ENCODE data around the gene S1PR3. TPM values are rescaled to one million over a fixed set of nuclear protein-coding genes. Genes with fewer than 3 reads are reported as not detected.

Gene S1PR3
- total RNA-seq, 1 donor from 2014 or later = not detected

GRCh38 chr9:88949425-88949824, 41.8 kb upstream of the S1PR3 start:
- Mint-ChIP-seq H3K27me3 (peaks cover 23% of the 10 kb centered on the region), H3K4me1 (no peaks in the 10 kb centered on the region), H3K9me3 (no peaks in the 10 kb centered on the region), H3K36me3 (ENCODE audit: low read depth) (no peaks in the 10 kb centered on the region), H3K27ac (no peak overlapping the region), H3K4me3 (no peak overlapping the region)
- ATAC-seq (ENCODE audit: low read depth) (no peak), DNase-seq (no peak)
- intact Hi-C loops (cut with micrococcal nuclease) = no loop called here
- CTCF ChIA-PET = no interaction called here
- POLR2A ChIA-PET = no interaction called here
- TF ChIP-seq, protein P1, sequence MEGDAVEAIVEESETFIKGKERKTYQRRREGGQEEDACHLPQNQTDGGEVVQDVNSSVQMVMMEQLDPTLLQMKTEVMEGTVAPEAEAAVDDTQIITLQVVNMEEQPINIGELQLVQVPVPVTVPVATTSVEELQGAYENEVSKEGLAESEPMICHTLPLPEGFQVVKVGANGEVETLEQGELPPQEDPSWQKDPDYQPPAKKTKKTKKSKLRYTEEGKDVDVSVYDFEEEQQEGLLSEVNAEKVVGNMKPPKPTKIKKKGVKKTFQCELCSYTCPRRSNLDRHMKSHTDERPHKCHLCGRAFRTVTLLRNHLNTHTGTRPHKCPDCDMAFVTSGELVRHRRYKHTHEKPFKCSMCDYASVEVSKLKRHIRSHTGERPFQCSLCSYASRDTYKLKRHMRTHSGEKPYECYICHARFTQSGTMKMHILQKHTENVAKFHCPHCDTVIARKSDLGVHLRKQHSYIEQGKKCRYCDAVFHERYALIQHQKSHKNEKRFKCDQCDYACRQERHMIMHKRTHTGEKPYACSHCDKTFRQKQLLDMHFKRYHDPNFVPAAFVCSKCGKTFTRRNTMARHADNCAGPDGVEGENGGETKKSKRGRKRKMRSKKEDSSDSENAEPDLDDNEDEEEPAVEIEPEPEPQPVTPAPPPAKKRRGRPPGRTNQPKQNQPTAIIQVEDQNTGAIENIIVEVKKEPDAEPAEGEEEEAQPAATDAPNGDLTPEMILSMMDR (IDR thresholded peaks at IDR 0.05) = no peak

- DNase-seq = no peak
- Mint-ChIP-seq H3K36me3 (ENCODE audit: low read depth) (no peaks in the 10 kb centered on the region), H3K27ac (no peak overlapping the region), H3K27me3 (peaks cover 18% of the 10 kb centered on the region), H3K4me3 (no peak overlapping the region), H3K9me3 (no peaks in the 10 kb centered on the region), H3K4me1 (no peaks in the 10 kb centered on the region)
- intact Hi-C loops (cut with micrococcal nuclease) = no loop called here
- ChIA-PET POLR2A (no interaction called here), CTCF (no interaction called here)
- no peak for ATAC-seq (ENCODE audit: low read depth)
- TF ChIP-seq, protein P1 (IDR thresholded peaks at IDR 0.05) = no peak
Observed at GRCh38 chr9:88949961-88950340, 41.3 kb upstream of the S1PR3 start.

DNA sequence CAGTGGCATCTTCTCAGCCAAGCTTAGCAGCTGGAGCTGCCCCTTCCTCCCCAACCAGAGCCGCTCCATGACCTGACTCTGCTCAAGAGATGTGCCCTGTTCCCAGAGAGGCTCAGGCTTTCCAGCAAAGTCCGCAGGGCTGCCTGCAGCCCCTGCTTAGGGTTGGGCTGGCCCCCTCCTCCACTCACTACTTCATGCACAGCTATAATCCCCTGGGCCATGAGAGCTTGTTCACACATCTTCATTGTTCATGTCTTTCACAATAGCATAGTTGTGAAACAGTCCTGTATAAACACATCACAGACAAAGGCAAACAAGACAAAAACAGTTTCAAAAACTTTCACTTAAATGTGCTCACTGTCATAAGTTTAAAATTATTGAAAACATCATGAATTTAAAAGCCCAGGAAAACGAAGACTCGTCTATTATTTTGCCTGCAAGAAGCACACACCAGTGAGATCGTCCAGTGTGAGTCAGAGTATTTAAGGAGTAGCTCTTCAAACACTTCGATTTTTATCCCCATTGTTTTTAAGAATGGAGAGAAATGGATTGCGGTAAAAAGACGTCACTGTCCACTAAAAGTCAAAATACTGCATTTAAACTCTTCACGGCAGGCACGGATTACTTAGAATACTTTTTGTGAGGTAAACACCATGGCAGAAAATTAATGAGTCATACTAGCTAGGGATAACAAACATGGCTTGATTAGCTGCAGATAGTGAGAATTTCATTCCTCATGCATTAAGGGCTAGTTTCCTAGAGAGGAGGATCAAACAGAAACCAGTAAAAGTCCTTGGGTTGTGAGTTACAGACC, 40.7 kb upstream of the S1PR3 start:
- POLR2A ChIA-PET = no interaction called here
- H3K4me1 Mint-ChIP-seq = no peaks in the 10 kb centered on the region
- CTCF ChIA-PET = no interaction called here
- no peak for ATAC-seq (ENCODE audit: low read depth)
- no peaks in the 10 kb centered on the region for H3K36me3 Mint-ChIP-seq (ENCODE audit: low read depth)
- no peaks in the 10 kb centered on the region for H3K9me3 Mint-ChIP-seq
- H3K27ac Mint-ChIP-seq = no peak overlapping the region
- TF ChIP-seq, protein P1 (IDR thresholded peaks at IDR 0.05) = no peak
- no peak overlapping the region for H3K4me3 Mint-ChIP-seq
- intact Hi-C loops (cut with micrococcal nuclease) = no loop called here
- DNase-seq = no peak
- H3K27me3 Mint-ChIP-seq = peaks cover 16% of the 10 kb centered on the region

DNA sequence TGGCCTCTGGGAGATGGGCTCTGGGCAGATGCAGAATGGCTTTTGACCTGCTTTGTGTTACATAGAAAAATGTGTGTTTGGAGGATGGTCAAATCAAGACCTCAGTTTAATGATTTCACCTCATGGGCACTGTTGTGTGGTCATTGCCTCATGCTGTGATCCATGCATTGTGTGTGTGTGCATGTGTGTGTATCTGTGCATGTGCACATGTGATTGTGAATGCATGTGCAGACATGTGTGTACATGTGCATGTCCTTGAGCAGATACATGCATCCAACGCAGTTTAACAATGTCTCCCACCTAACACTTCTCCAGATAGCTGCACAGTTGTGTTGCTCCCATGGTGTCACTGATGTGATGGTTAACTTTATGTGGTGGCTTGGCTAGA, 40.1 kb upstream of the S1PR3 start:
- ATAC-seq (ENCODE audit: low read depth) = no peak
- POLR2A ChIA-PET = no interaction called here
- H3K27ac Mint-ChIP-seq = no peak overlapping the region

DNA sequence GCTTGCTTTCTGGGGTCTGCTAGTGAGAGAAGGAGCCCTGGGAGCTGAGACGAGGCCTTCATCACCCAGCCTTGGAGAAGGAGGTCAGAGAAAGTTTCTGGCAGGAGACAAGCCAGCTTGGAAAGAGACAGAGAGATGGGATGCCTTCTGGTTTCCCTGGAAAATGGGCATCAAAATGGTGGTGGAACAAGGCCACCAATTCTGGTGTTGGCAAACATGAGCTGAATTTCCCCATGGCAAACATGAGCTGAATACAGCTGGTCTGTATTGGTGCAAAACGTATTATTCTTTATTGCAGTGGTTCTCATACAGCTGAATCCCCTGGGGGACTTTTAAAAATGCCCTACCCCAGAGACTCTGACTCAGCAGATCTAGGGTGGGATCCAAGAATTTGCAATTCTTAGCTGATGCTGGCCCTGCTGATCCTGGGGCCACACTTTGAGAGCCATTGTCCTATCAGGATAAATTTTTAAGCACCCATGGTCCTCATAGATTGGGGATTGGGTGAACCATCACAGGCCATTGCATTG, 39.1 kb upstream of the S1PR3 start:
- TF ChIP-seq, protein P1 (IDR thresholded peaks at IDR 0.05) = no peak
- DNase-seq (no peak), ATAC-seq (ENCODE audit: low read depth) (no peak)
- H3K4me1 Mint-ChIP-seq = no peaks in the 10 kb centered on the region
- no peak overlapping the region for H3K4me3 Mint-ChIP-seq
- ChIA-PET POLR2A (no interaction called here), CTCF (no interaction called here)
- no peaks in the 10 kb centered on the region for H3K36me3 Mint-ChIP-seq (ENCODE audit: low read depth)
- H3K27ac Mint-ChIP-seq = no peak overlapping the region
- H3K27me3 Mint-ChIP-seq = peaks cover 16% of the 10 kb centered on the region
- H3K9me3 Mint-ChIP-seq = no peaks in the 10 kb centered on the region
- intact Hi-C loops (cut with micrococcal nuclease) = no loop called here

More for the DNA sequence above, 40.1 kb upstream of the S1PR3 start:
- Mint-ChIP-seq H3K9me3 (no peaks in the 10 kb centered on the region), H3K27me3 (peaks cover 16% of the 10 kb centered on the region), H3K4me3 (no peak overlapping the region), H3K4me1 (no peaks in the 10 kb centered on the region), H3K36me3 (ENCODE audit: low read depth) (no peaks in the 10 kb centered on the region)
- TF ChIP-seq, protein P1 (IDR thresholded peaks at IDR 0.05) = no peak
- intact Hi-C loops (cut with micrococcal nuclease) = no loop called here
- no peak for DNase-seq
- CTCF ChIA-PET = no interaction called here
